Muscle layer of colon (tissue), 2 donors: ENCODE measurements around the gene LCLAT1.

Experiments used
- H3K27ac ChIP-seq: one replicate; pipeline ENCODE4 v1.7.0; 2013; ENCODE audit warnings: low read depth, mild to moderate bottlenecking, low read length, moderate library complexity
- H3K27me3 ChIP-seq, 2 donors: one replicate each; pipeline ENCODE4 v1.7.0; 2013; ENCODE audit warnings: low read length in 2 of 2, mild to moderate bottlenecking in 2 of 2; ENCODE audit not compliant: insufficient read depth in 2 of 2, control insufficient read depth in 1 of 2
- H3K36me3 ChIP-seq: one replicate; pipeline ENCODE4 v1.7.0; 2013; ENCODE audit warnings: mild to moderate bottlenecking, low read length; ENCODE audit not compliant: insufficient read depth
- H3K4me1 ChIP-seq: one replicate; pipeline ENCODE4 v1.7.0; 2013; ENCODE audit warnings: mild to moderate bottlenecking, low read length; ENCODE audit not compliant: insufficient read depth
- H3K4me3 ChIP-seq, 2 donors: one replicate each; pipeline ENCODE4 v1.7.0; 2013; ENCODE audit warnings: low read length in 2 of 2, low read depth in 1 of 2, mild to moderate bottlenecking in 1 of 2, moderate library complexity in 1 of 2
- H3K9ac ChIP-seq: one replicate; pipeline ENCODE4 v1.7.0; 2013; ENCODE audit warnings: low read length
- H3K9me3 ChIP-seq: one replicate; pipeline ENCODE4 v1.7.0; 2013; ENCODE audit warnings: mild to moderate bottlenecking, low read length
- donor health status: abdominal sarcoma.
- donor health status: Adenocarcinoma of cecum.

Gene LCLAT1

DNA sequence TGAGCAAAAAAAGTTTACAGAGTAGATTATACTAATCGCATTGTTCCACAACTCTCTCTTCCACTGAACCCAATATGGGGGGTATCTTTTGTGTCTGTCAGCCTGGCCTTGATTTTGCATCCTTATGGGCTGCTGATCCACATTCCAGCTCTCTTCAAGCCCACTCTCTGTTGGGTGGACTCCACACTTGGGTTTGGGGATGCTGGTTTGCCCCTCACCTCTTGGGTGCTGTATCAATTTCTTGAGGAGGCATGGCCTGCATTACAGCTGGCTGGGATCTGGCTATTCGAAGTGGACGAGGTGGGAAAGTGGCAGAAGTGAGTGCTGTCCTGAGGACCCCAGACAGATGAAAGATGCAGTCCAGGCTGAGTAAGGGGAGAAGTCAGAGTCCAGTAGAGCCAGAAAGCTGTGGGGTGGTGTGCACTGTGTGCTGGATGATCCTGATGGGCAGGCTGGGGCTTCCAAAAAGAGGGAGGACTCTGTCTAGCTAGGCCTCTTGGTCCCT is 218.8 kb downstream of the LCLAT1 start:
- Histone ChIP-seq H3K27me3 (no peaks in the 10 kb centered on the region), H3K36me3 (no peaks in the 10 kb centered on the region), H3K4me3 (no peak overlapping the region), H3K27ac (no peak overlapping the region), H3K9ac (no peak overlapping the region), H3K9me3 (no peaks in the 10 kb centered on the region), H3K4me1 (peaks cover 12% of the 10 kb centered on the region)

DNA sequence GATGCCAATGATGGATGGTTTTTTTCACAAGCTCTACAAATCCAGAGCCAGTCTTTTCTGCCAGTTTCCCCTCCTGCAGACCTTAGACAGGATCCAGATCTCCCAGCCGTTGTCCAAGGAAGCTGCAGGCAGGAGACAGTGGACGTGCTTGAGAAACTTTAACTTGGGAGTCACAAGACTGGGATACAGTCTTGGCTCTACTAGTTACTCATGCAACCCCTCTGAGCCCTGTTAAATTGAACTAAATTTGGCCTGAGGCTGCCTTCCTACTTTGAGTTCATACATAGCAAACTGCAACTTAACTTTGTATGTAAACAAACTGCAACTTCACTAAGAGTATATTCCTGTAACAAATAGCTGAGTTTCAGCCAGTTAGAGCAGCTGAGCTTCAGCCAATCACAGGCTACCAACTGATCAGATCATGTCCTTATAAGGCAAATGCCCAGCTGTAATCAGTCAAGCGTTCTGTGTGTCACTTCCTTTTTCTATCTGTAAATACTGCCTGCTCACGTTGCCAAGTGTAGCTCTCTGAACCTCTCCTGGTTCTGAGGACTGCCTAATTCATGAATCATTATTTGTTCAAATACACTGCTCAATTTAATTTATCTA is 219.3 kb downstream of the LCLAT1 start:
- no peaks in the 10 kb centered on the region for H3K9me3 ChIP-seq
- no peak overlapping the region for H3K27ac ChIP-seq
- H3K27me3 ChIP-seq: no peaks in the 10 kb centered on the region
- H3K36me3 ChIP-seq: no peaks in the 10 kb centered on the region
- no peak overlapping the region for H3K9ac ChIP-seq
- peaks cover 12% of the 10 kb centered on the region for H3K4me1 ChIP-seq
- H3K4me3 ChIP-seq: no peak overlapping the region

DNA sequence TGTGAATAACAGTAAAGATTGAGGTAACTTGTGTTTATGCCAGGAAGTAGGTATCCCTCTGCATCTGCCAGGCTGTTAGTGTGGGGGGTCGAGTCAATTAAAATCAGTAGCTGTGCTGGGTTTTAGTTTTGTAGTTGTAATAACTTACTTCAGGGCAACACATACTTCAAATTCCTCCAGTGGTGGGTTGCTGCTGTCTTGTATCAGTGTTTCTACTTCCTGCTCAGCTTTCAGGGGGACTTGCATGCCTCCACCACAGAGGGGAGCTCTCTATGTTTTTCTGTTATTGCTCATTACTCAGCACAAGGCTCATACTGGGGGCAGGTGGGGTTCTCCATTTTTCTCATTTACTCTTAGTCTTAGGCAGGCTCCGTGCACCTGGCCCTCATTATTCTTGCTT is 223.4 kb downstream of the LCLAT1 start:
- Histone ChIP-seq H3K9ac (no peak overlapping the region), H3K4me3 (no peak overlapping the region), H3K36me3 (no peaks in the 10 kb centered on the region), H3K9me3 (no peaks in the 10 kb centered on the region), H3K27ac (no peak overlapping the region), H3K27me3 (no peaks in the 10 kb centered on the region), H3K4me1 (peaks cover 12% of the 10 kb centered on the region)

DNA sequence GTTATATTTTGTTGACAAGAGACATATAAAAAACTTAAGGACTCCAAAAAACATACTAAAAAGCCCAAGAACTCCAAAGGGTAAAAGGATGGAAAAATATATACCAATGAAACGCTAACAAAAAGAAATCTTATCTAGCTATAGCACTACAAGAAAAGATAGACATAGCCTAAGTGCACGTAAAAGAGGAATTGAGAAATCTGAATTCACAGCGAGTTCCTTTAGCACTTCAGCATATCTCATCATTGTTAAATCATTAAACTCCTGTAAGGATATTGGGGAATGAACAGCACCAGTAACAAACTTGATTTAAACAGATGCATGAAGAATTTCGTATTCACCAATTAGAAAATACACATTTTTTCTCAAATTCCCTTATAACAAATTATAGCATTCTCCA is 226.1 kb downstream of the LCLAT1 start:
- H3K9me3 ChIP-seq: no peaks in the 10 kb centered on the region

DNA sequence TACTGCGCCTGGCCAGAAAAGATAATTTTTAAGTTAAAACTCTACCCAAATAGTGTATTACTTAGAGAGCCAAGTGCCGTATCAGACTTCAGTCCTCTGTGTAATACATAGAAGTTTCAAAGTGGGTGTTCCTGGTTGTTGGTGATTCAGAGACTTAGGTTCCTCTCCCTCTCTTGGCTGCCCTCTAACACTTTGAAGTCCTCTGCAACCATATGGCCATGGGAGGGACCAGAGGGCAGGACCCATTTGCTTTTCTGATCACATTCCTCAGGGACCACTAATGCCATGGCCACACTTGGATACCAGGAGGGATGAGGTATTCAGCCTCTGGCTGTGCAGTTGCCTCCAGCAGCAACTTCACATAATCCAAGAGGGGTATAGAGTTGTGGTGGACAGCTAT is 228.7 kb downstream of the LCLAT1 start:
- H3K4me1 ChIP-seq: no peaks in the 10 kb centered on the region
- no peak overlapping the region for H3K9ac ChIP-seq
- no peaks in the 10 kb centered on the region for H3K27me3 ChIP-seq
- H3K36me3 ChIP-seq: no peaks in the 10 kb centered on the region
- no peaks in the 10 kb centered on the region for H3K9me3 ChIP-seq
- no peak overlapping the region for H3K27ac ChIP-seq
- H3K4me3 ChIP-seq: no peak overlapping the region

More for the DNA sequence above, 226.1 kb downstream of the LCLAT1 start:
- no peak overlapping the region for H3K27ac ChIP-seq
- no peaks in the 10 kb centered on the region for H3K36me3 ChIP-seq
- no peaks in the 10 kb centered on the region for H3K27me3 ChIP-seq
- no peaks in the 10 kb centered on the region for H3K4me1 ChIP-seq
- no peak overlapping the region for H3K4me3 ChIP-seq
- H3K9ac ChIP-seq: no peak overlapping the region

DNA sequence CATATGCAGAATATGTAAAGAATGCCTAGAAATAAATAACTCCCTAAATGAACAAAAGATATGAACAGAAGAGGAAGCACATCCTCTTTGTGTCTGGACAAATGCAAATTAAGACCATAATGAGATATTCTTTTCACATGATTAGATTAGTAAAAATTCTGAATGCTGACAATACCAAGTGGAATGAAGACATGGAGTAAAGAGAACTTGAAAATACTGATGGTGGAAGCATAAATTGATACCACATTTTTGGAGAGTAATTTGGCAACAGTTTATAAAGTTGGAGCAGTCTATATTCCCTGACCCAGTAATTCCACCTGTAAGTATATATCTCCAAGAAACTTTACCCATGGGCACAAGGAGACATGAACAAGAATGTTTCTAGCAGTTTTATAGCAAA is 230.2 kb downstream of the LCLAT1 start:
- Histone ChIP-seq H3K27me3 (no peaks in the 10 kb centered on the region), H3K27ac (no peak overlapping the region), H3K9me3 (no peaks in the 10 kb centered on the region), H3K9ac (no peak overlapping the region), H3K36me3 (no peaks in the 10 kb centered on the region), H3K4me3 (no peak overlapping the region), H3K4me1 (no peaks in the 10 kb centered on the region)

DNA sequence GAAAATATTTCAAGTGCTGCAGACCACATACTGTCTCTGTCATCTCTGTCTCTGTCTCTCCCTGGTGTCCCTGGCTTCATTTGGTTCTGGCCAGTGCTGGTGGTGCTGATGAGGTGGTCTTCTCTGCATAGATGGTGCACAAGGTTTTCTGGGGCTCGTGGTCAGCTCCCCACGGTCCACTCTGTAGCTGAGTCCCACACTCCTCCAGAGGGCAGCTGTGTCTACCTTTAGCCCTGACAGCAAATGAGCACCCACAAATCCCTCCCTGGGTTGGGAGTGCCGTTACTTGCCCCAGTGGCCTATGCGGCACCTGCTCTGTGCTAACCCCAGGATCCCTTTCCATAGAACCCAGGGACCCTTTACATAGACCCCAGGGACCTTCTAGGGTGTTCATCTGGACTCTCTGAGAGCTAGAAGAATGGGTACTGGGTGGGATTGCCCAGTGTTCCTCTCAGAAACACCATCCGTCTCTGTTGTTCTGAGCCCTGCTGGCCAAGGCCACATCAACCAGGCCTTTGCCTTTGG is 230.9 kb downstream of the LCLAT1 start:
- Histone ChIP-seq H3K27me3 (no peaks in the 10 kb centered on the region), H3K4me1 (no peaks in the 10 kb centered on the region)

DNA sequence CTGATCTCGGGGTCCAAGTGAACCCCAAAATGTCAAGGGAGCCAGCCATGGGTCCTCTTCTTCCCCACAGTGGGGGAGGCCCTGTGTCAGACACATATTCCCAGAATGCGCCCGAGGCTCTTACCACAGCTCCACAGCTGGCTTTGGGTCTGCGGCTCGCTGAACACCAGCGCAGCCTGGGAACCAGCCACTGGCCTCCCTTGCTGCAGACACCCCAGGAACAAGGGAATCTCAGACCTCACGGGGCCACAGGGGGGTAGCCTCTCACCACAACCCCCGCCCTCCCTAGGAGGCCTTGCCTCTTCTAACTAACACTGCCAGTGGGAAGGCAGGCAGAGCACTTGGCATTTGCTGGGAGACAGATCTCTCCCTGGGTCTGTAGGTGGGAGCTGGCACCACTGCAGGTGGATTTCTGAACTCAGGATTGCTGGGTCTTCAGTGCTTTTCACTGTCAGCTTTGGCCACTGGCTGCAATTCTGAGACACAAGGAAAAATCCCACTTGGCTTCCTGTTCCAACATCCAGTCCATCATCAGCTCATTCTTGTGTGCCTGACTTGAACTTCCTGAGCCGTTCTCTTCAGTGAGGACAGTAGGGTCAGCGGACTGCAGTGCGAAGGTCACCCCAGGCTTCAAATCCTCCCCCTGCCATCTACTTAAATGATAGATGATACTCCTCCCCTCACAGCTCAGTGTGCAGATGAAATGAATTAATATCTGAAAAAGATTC is 231.5 kb downstream of the LCLAT1 start:
- Histone ChIP-seq H3K4me1 (no peaks in the 10 kb centered on the region), H3K4me3 (no peak overlapping the region), H3K9ac (no peak overlapping the region), H3K27ac (no peak overlapping the region), H3K27me3 (no peaks in the 10 kb centered on the region), H3K9me3 (no peaks in the 10 kb centered on the region), H3K36me3 (no peaks in the 10 kb centered on the region)

More for the DNA sequence above, 230.9 kb downstream of the LCLAT1 start:
- no peak overlapping the region for H3K27ac ChIP-seq
- H3K36me3 ChIP-seq: no peaks in the 10 kb centered on the region
- H3K9me3 ChIP-seq: no peaks in the 10 kb centered on the region
- no peak overlapping the region for H3K9ac ChIP-seq
- H3K4me3 ChIP-seq: no peak overlapping the region

DNA sequence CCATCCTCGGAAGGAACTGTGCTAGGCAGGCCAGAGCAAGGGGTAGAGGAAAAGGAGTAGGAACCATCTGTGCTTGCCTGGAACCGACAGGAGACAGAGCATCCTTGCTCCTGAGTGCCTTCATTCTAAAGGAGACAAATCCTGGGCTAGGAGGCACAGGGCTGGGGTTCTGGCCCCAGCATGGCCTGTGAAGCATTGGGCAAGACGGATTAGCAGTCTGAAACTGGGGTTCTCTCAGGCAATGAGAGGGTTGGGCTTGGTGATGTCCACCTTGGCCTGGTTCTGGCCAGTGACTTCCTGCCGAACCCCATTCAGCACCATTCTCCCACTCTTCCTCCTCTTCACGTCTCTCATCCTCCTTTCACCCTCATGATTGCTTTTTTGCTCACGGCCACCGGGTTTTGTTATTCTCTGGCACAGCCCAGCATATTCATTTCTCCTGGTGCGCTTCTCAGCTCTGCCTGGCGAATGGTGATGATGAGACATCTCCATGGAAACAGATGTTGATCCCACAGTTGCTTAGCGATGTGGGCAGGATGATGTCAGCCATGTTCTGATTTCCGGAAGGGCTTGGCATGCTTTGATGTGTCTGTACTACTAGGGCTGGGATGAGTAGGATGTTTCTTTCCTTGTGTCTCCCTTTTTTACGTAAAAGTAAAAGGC is 232.5 kb downstream of the LCLAT1 start:
- H3K36me3 ChIP-seq: no peaks in the 10 kb centered on the region
- no peak overlapping the region for H3K4me3 ChIP-seq
- no peaks in the 10 kb centered on the region for H3K9me3 ChIP-seq
- no peak overlapping the region for H3K27ac ChIP-seq
- H3K27me3 ChIP-seq: no peaks in the 10 kb centered on the region
- H3K9ac ChIP-seq: no peak overlapping the region
- H3K4me1 ChIP-seq: no peaks in the 10 kb centered on the region

DNA sequence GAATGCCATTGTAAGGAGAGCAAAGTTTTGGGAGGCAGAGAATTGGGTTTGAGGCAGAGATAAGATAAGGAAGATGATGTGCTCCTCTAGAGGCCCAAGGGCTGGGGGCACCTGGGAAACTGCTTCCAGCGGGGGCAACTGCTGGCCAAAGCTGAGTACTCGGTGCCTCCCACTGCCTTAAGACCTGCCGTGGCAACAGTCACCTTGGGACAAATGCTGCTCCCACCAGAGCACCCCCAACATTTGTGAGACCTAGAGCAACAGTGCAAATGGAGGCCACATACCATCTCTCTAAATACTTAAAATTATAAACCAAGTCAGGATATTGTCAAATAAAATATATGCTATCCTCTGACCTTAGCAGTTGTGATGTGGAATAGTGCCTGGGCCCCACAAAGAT is 233.1 kb downstream of the LCLAT1 start:
- H3K36me3 ChIP-seq: no peaks in the 10 kb centered on the region
- H3K27me3 ChIP-seq: no peaks in the 10 kb centered on the region
- H3K9me3 ChIP-seq: no peaks in the 10 kb centered on the region
- H3K27ac ChIP-seq: no peak overlapping the region
- no peaks in the 10 kb centered on the region for H3K4me1 ChIP-seq
- no peak overlapping the region for H3K4me3 ChIP-seq
- no peak overlapping the region for H3K9ac ChIP-seq

DNA sequence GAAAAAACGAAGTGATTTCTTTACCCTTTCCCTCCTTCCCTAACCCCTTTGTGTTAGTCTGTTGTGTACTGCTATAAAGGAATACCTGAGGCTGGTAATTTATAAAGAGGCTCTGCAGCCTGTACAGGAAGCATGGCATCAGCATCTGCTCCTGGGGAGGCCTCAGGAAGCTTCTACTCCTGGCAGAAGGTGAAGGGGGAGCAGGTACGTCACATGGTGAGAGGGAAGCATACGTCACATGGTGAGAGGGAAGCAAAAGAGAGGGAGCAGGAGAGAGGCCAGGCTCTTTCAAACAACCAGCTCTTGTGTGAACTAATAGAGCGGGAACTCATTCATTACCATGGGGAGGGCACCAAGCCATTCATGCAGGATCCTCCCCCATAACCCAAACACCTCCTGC is 234.0 kb downstream of the LCLAT1 start:
- H3K4me3 ChIP-seq: no peak overlapping the region
- H3K36me3 ChIP-seq: no peaks in the 10 kb centered on the region
- no peak overlapping the region for H3K9ac ChIP-seq
- H3K4me1 ChIP-seq: no peaks in the 10 kb centered on the region
- no peaks in the 10 kb centered on the region for H3K27me3 ChIP-seq
- H3K27ac ChIP-seq: no peak overlapping the region
- no peaks in the 10 kb centered on the region for H3K9me3 ChIP-seq
